Sigmoid colon (tissue), 7 donors: ENCODE data around the gene HINFP. TPM values are rescaled to one million over a fixed set of nuclear protein-coding genes. Genes with fewer than 3 reads are reported as not detected.
"Not testable (repeated sequence)": the region's sequence is repeated elsewhere in the genome, so short reads cannot be mapped to it uniquely, and the experiment has no call there.

Experiments
- DNase-seq: peaks from one replicate; pipeline ENCODE4 v3.0.0-alpha.2; 2019
- H3K27ac ChIP-seq, 4 donors: fragments of 200-600 bp; sonication (generic); one replicate each; pipeline ENCODE4 v1.5.1; 2016 to 2019; ENCODE audit warnings: mild to moderate bottlenecking in 1 of 4
- H3K27me3 ChIP-seq, 3 donors: fragments of 200-600 bp; sonication (generic); one replicate each; pipeline ENCODE4 v1.5.1; 2019; ENCODE audit warnings: mild to moderate bottlenecking in 1 of 3
- H3K36me3 ChIP-seq, 4 donors: fragments of 200-600 bp; sonication (generic); one replicate each; pipeline ENCODE4 v1.5.1; 2016 to 2019
- H3K4me1 ChIP-seq, 4 donors: fragments of 200-600 bp; sonication (generic); one replicate each; pipeline ENCODE4 v1.5.1; 2017 to 2019
- H3K4me3 ChIP-seq, 4 donors: fragments of 200-600 bp; sonication (generic); one replicate each; pipeline ENCODE4 v1.5.1; 2017 to 2019; ENCODE audit warnings: mild to moderate bottlenecking in 2 of 4, moderate library complexity in 1 of 4
- H3K9me3 ChIP-seq, 4 donors: fragments of 200-600 bp in 3 of 4; sonication (generic) in 3 of 4; one replicate each; pipeline versions ENCODE4 v1.5.1 to v1.6.1; 2013 to 2019
- EP300 ChIP-seq, 4 donors: sonication (generic); formaldehyde crosslinking; IDR thresholded peaks; one replicate each; pipeline ENCODE4 v1.6.1; 2017; ENCODE audit warnings: antibody characterized with exemption in 4 of 4
- POLR2A ChIP-seq, 2 donors: fragments of 450-650 bp; IDR thresholded peaks; one replicate each; pipeline ENCODE4 v1.6.1; 2016; ENCODE audit warnings: antibody characterized with exemption in 2 of 2, mild to moderate bottlenecking in 2 of 2, moderate library complexity in 2 of 2
- POLR2AphosphoS5 ChIP-seq, 4 donors: sonication (generic); formaldehyde crosslinking; IDR thresholded peaks; one replicate each; pipeline ENCODE4 v1.6.1; 2017; ENCODE audit warnings: antibody characterized with exemption in 4 of 4
- WGBS, 2 donors: extraction: QIAGEN DNeasy Blood & Tissue Kit; methylation state at CpG; one replicate each; pipeline ENCODE4 v1.1.7; 2013; 5-methylcytosine and 5-hydroxymethylcytosine counted together
- intact Hi-C: fragments of 100-400 bp; cut with DNase I; formaldehyde crosslinking; loops from one replicate; pipeline ENCODE4 v1.15.1; 2023
- polyA plus RNA-seq, 3 donors: library from polyadenylated mRNA; stranded (reverse); fragments of 200-250 nt; gene quantifications; one replicate each; pipeline ENCODE4 v1.2.3, GENCODE V29; 2013
- total RNA-seq, 4 donors: library from RNA; depleted of rRNA; stranded (reverse); fragments of >200 nt; gene quantifications; one replicate each; pipeline ENCODE4 v1.1.0, GENCODE V29; 2016
- TF ChIP-seq, protein P1 (sequence below), 4 experiments: fragments of 450-650 bp in 3 of 4; fragments of 200-600 bp in 1 of 4; IDR thresholded peaks; one replicate each; pipeline ENCODE4 v1.5.1; 2016 to 2019; ENCODE audit warnings: antibody characterized with exemption in 4 of 4, mild to moderate bottlenecking in 3 of 4, moderate library complexity in 2 of 4
- donor health status: healthy with polysubstance abuse.
- donor health status: Bipolar disorder and iron deficiency.
- donor health status: healthy.

The HINFP gene
- total and polyA plus RNA-seq, 7 donors = 12.0 to 33.0 (median 20.1) TPM

DNA sequence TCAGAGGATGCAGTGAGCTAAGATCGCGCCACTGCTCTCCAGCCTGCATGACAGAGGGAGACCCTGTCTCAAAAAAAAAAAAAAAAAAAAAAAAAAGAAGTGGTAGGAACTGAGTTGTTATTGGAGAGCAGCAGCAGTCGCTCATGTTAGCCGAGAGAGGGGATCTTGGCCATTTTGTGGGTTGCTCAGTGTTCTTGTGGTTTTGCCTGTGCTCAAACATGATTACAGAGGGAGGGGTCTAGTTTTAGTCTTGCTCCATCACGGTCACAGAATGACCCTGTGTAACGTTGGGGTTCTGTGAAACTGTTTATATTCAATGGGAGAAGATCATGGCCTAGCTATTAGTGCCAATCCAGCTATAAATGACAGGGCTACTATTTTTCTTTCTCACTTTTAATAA is 21.7 kb upstream of the HINFP start:
- 70 to 73% methylated on average over 6 of the region's 6 CpGs for WGBS, 2 donors

DNA sequence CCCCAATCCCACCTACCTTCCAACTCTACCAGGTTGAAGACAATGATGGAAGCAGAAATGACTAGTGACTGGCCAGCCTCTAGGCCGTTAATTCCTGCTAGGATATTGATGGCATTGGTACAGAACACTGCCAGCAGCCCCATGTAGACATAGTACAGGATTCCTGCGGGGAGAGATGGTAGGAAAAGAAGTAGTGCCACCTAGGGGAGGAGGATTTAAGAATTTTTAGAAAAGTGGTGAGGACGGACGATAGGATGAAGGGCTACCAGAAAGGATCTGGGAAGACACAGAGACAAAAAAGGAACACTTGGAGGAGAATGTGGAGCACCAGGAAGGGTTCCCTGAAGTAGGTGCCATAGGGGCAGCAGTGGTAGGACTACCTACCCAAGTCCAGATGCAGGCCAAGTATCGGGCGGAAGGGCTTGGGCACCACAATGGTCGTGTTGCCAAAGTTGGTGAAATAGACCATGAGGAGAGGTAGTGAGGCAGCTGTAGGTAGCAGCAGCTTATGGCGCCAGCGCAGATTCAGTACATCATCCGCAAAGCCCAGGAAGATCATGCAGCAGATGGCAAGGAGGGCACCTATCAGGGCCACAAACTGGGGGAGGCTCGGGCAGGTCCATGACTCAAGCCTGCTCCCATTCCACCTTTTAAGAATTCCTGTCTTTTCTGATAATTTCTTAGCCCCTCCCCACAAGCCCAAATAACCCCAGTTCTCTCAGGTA is 21.0 kb upstream of the HINFP start:
- peak overlapping the region in 3 of 4 donors; percentile 78 to 82 (median 79) for H3K4me3 ChIP-seq
- peaks cover 7 to 24% (median 9%) of the 10 kb centered on the region in 4 donors for H3K36me3 ChIP-seq
- H3K4me1 ChIP-seq = peaks cover 0 to 31% (median 28%) of the 10 kb centered on the region in 4 donors
- TF ChIP-seq POLR2A (IDR thresholded peaks at IDR 0.05) (no peak), POLR2AphosphoS5 (IDR thresholded peaks at IDR 0.05) (no peak), EP300 (IDR thresholded peaks at IDR 0.05) (no peak)
- TF ChIP-seq, protein P1, sequence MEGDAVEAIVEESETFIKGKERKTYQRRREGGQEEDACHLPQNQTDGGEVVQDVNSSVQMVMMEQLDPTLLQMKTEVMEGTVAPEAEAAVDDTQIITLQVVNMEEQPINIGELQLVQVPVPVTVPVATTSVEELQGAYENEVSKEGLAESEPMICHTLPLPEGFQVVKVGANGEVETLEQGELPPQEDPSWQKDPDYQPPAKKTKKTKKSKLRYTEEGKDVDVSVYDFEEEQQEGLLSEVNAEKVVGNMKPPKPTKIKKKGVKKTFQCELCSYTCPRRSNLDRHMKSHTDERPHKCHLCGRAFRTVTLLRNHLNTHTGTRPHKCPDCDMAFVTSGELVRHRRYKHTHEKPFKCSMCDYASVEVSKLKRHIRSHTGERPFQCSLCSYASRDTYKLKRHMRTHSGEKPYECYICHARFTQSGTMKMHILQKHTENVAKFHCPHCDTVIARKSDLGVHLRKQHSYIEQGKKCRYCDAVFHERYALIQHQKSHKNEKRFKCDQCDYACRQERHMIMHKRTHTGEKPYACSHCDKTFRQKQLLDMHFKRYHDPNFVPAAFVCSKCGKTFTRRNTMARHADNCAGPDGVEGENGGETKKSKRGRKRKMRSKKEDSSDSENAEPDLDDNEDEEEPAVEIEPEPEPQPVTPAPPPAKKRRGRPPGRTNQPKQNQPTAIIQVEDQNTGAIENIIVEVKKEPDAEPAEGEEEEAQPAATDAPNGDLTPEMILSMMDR (IDR thresholded peaks at IDR 0.05) = no peak
- DNase-seq = no peak
- no peaks in the 10 kb centered on the region for H3K9me3 ChIP-seq
- no peaks in the 10 kb centered on the region for H3K27me3 ChIP-seq
- peak overlapping the region in 1 of 4 donors; percentile 84 for H3K27ac ChIP-seq
- intact Hi-C loops = loop anchor here (5.0 kb wide), 1 partner anchor 107 kb away; the partner anchor contains the start of gene CBL
- 45 to 54% methylated on average over 11 of the region's 11 CpGs for WGBS, 2 donors

More for the DNA sequence above, 21.7 kb upstream of the HINFP start:
- TF ChIP-seq, protein P1 (IDR thresholded peaks at IDR 0.05) = no peak
- no peak for TF ChIP-seq EP300 (IDR thresholded peaks at IDR 0.05)
- TF ChIP-seq POLR2AphosphoS5 (IDR thresholded peaks at IDR 0.05) = no peak
- TF ChIP-seq POLR2A (IDR thresholded peaks at IDR 0.05) = no peak
- Histone ChIP-seq H3K4me1 (peaks cover 0 to 36% (median 28%) of the 10 kb centered on the region in 4 donors), H3K4me3 (no peak overlapping the region), H3K9me3 (no peaks in the 10 kb centered on the region), H3K27ac (no peak overlapping the region), H3K27me3 (no peaks in the 10 kb centered on the region), H3K36me3 (peaks cover 7 to 24% (median 9%) of the 10 kb centered on the region in 4 donors)
- intact Hi-C loops = loop anchor here (5.0 kb wide), 2 partner anchors 82 to 108 kb away; partner anchors contain the start of genes CBL, RPS25 and TRAPPC4
- DNase-seq = no peak

DNA sequence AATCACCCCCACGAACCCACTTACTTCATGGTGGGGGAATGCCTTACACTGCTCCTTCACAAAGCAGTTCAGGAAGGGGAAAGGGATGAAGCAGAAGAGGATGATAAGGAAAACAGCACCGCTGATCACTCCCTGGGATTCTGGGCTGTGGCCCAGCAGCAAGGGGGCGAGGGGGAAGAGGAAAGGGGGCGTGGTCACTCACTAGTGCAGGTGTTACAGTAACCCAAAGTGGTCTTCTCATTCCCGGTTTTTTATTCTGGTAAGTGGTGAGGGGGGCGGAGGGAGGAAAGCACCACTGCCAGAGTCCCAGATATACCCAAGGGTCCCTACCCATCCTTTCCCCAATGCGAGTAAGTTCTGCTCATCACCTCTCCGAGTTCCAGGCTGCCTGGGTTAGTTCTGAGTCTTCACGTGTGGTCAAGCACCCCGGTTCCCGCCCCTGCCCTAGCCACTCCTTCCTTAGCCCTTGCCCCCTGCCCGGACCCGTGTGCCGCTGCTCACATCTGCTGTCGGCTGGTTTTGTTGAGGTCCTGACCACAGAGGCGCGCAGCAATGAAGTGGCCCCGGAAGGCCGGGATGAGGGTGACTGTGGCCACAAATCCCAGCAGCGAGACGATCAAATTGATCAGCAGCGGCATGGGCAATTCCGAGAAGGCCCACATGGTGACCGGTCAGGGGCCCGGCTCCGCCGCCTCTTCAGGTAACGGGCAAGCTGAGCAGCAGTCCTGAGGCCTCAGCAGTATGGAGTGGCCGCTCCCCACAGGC is 20.2 kb upstream of the HINFP start:
- Histone ChIP-seq H3K27me3 (no peaks in the 10 kb centered on the region), H3K36me3 (peaks cover 7 to 24% (median 9%) of the 10 kb centered on the region in 4 donors), H3K9me3 (no peaks in the 10 kb centered on the region), H3K27ac (peak overlapping the region; percentile 84 to 92 (median 90)), H3K4me3 (peak overlapping the region; percentile 77 to 82 (median 78)), H3K4me1 (peaks cover 0 to 29% (median 26%) of the 10 kb centered on the region in 4 donors)
- DNase-seq = no peak
- intact Hi-C loops = loop anchor here (5.0 kb wide), 1 partner anchor 106 kb away; the partner anchor contains the start of gene CBL
- TF ChIP-seq, protein P1 (IDR thresholded peaks at IDR 0.05) = peak in 2 of 4 experiments; percentile 14 to 33
- TF ChIP-seq POLR2AphosphoS5 (IDR thresholded peaks at IDR 0.05) = no peak
- WGBS, 2 donors = 0 to 2% methylated on average over 29 of the region's 29 CpGs

DNA sequence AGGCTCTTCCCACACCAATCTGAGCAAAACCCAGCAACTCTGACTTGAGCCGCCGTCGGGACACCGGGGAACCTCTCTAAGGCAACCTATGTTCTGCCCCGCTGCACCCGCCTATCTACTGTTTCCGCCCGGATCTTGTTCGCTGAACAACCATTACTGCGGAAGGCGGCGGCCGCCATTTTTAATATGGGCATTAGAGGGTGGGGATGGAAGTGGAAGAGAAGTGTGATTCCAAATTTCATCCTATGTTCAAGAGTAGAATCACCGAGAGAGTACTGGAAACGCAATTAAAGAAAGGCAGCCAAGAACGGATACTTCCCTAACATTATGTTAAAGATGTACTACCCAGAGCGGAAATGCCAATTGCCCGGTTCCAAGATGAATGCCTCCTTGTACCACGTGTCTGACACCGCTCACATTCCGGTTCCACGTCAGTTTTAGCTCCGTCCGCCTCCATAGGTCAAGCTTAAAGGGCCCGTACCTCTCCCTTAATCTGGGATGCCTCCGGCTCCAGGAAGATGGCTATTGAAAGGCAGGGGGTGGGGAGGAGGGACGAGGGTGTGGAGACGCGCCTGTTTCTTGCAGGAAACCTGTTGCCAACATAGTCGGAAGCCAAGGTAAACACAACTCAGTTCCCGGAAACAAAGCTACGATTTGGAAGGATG is 19.5 kb upstream of the HINFP start, which contains the start of gene DPAGT1:
TSS of gene DPAGT1 (minus strand) at position 95 of the 665 bp plus-strand sequence. CDS start 198 bp downstream, outside the sequence.
- H3K27ac ChIP-seq = peak within 1 kb of the TSS; percentile 84 to 92 (median 90)
- 0 to 1% methylated on average over 32 of the region's 32 CpGs for WGBS, 2 donors
- peaks cover 0 to 36% (median 32%) of the 10 kb centered on the region in 4 donors for H3K4me1 ChIP-seq
- H3K4me3 ChIP-seq = peak within 1 kb of the TSS; percentile 77 to 82 (median 78)
- TF ChIP-seq POLR2AphosphoS5 (IDR thresholded peaks at IDR 0.05) (peak in 3 of 4 donors; percentile 47 to 71 (median 58)), POLR2A (IDR thresholded peaks at IDR 0.05) (peak in 1 of 2 donors; percentile 37), EP300 (IDR thresholded peaks at IDR 0.05) (no peak)
- TF ChIP-seq, protein P1 (IDR thresholded peaks at IDR 0.05) = peak in 1 of 4 experiments; percentile 1
- H3K36me3 ChIP-seq = peaks cover 7 to 18% (median 9%) of the 10 kb centered on the region in 4 donors
- H3K27me3 ChIP-seq = no peaks in the 10 kb centered on the region
- intact Hi-C loops = loop anchor here (5.0 kb wide), 1 partner anchor 105 kb away; the partner anchor contains the start of gene CBL
- H3K9me3 ChIP-seq = no peaks in the 10 kb centered on the region
- peak; percentile 97 for DNase-seq

DNA sequence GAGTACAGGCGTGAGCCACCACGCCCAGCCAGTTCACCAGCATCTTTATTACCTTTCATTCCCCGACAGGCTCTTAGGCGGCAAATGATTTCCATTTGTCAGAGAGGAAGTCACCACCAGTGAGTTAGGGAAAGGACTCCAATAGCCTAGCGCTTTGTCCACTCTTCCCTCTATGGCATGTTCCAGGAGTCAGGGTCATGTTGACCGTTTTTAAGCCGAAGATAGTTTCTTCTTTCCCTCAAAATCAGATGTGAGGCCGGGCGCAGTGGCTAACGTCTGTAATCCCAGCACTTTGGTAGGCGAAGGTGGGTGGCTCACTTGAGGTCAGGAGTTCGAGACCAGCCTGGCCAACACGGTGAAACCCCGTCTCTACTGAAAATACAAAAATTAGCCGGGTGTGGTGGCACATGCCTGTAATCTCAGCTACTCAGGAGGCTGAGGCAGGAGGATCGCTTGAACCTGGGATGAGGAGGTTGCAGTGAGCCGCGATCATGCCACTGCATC is 18.2 kb upstream of the HINFP start:
- H3K9me3 ChIP-seq, DNase-seq, H3K27me3 ChIP-seq, H3K36me3 ChIP-seq: not testable (repeated sequence)
- H3K4me1 ChIP-seq = peaks cover 0 to 42% (median 37%) of the 10 kb centered on the region in 4 donors
- intact Hi-C loops = loop anchor here (5.0 kb wide), 1 partner anchor 104 kb away; the partner anchor contains the start of gene CBL
- H3K4me3 ChIP-seq = peak overlapping the region in 3 of 4 donors; percentile 78 to 82 (median 79)
- WGBS, 2 donors = 68 to 87% methylated on average over 18 of the region's 18 CpGs
- H3K27ac ChIP-seq = peak overlapping the region; percentile 84 to 92 (median 90)
